Measurements from ENCODE around the gene GTF3A. TPM values are rescaled to one million over a fixed set of nuclear protein-coding genes. Genes with fewer than 3 reads are reported as not detected.

The GTF3A gene
- total and polyA plus RNA-seq, 9 of the 15 experiments (the other 6 are each of a cell fraction or from before 2014, with no cell fraction given) = 47.5 to 303 (median 174) TPM

GRCh38 chr13:27449936-27450828, 25.8 kb downstream of the GTF3A start, which contains the start of gene MTIF3 (continued):
- TF ChIP-seq ZNF609 (CRISPR knock-in tag; IDR thresholded peaks at IDR 0.05; ENCODE audit: borderline replicate concordance) (no peak), XRCC5 (IDR thresholded peaks at IDR 0.05; ENCODE audit: low read depth, low read length) (no peak), MED1 (CRISPR knock-in tag; IDR thresholded peaks at IDR 0.05; ENCODE audit: borderline replicate concordance) (no peak), RB1 (IDR thresholded peaks at IDR 0.05; ENCODE audit: low read depth) (no peak; the same call in none of the 2 replicates), HNRNPL (IDR thresholded peaks at IDR 0.05; ENCODE audit: low read depth, low read length) (no peak), KHSRP (IDR thresholded peaks at IDR 0.05) (no peak), KLF6 (CRISPR knock-in tag; IDR thresholded peaks at IDR 0.05; ENCODE audit: borderline replicate concordance) (no peak), ZNF263 (CRISPR knock-in tag; IDR thresholded peaks at IDR 0.05; ENCODE audit: borderline replicate concordance) (no peak), USF2 (CRISPR knock-in tag; IDR thresholded peaks at IDR 0.05) (no peak), TFAM (CRISPR knock-in tag; conservative IDR thresholded peaks at IDR 0.05) (no peak), ZNF717 (CRISPR knock-in tag; IDR thresholded peaks at IDR 0.05) (no peak), ZNF444 (CRISPR knock-in tag; IDR thresholded peaks at IDR 0.05) (no peak), ZNF311 (CRISPR knock-in tag; IDR thresholded peaks at IDR 0.05) (no peak), HMBOX1 (IDR thresholded peaks at IDR 0.05) (no peak), BCLAF1 (IDR thresholded peaks at IDR 0.05; ENCODE audit: borderline replicate concordance in 1 of 2, control insufficient read depth in 1 of 2, low read depth in 2 of 2, low read length in 1 of 2) (no peak), PKNOX1 (IDR thresholded peaks at IDR 0.05) (peak; percentile 69)

Measured in K562 (cell line).